Left ventricle myocardium inferior (tissue), 1 donor: ENCODE results near the gene IRX2. TPM values are rescaled to one million over a fixed set of nuclear protein-coding genes. Genes with fewer than 3 reads are reported as not detected.

Source experiments
- DNase-seq: peaks from one replicate; pipeline ENCODE4 v3.0.0-alpha.2; 2020
- H3K27ac ChIP-seq: fragments of 200-600 bp; replicated peaks from 2 replicates; pipeline ENCODE4 v1.8.0; 2021
- H3K27me3 ChIP-seq: fragments of 200-600 bp; 2 replicates; pipeline ENCODE4 v1.8.0; 2021; ENCODE audit warnings: low read depth
- H3K36me3 ChIP-seq: fragments of 200-600 bp; 2 replicates; pipeline ENCODE4 v1.8.0; 2021
- H3K4me1 ChIP-seq: fragments of 200-600 bp; 2 replicates; pipeline ENCODE4 v1.8.0; 2021
- H3K4me3 ChIP-seq: fragments of 200-600 bp; 2 replicates; pipeline ENCODE4 v1.8.0; 2021; ENCODE audit warnings: mild to moderate bottlenecking, moderate library complexity
- H3K9me3 ChIP-seq: fragments of 200-600 bp; replicated peaks from 2 replicates; pipeline ENCODE4 v1.8.0; 2021
- intact Hi-C: fragments of 100-400 bp; cut with micrococcal nuclease; formaldehyde crosslinking; loops from one replicate; pipeline ENCODE4 v1.11.0; 2022
- total RNA-seq: library from RNA; stranded (reverse); fragmentation: NEBNext Ultra II Directional; extraction: Animal tissue kit (Norgen Biotek cat#: 25700); gene quantifications from one replicate; pipeline ENCODE4 v1.2.1, GENCODE V29; 2021
- TF ChIP-seq, protein P1 (sequence below): fragments of 200-600 bp; IDR thresholded peaks from 2 replicates; pipeline ENCODE4 v1.8.0; 2021; ENCODE audit warnings: antibody characterized with exemption, mild to moderate bottlenecking, borderline replicate concordance
- donor health status: DM: no; HTN: yes; CAD: no; lungs with severe emphysema.

The IRX2 gene
- total RNA-seq, 1 donor from 2014 or later: 6.2 TPM

- TF ChIP-seq, protein P1, sequence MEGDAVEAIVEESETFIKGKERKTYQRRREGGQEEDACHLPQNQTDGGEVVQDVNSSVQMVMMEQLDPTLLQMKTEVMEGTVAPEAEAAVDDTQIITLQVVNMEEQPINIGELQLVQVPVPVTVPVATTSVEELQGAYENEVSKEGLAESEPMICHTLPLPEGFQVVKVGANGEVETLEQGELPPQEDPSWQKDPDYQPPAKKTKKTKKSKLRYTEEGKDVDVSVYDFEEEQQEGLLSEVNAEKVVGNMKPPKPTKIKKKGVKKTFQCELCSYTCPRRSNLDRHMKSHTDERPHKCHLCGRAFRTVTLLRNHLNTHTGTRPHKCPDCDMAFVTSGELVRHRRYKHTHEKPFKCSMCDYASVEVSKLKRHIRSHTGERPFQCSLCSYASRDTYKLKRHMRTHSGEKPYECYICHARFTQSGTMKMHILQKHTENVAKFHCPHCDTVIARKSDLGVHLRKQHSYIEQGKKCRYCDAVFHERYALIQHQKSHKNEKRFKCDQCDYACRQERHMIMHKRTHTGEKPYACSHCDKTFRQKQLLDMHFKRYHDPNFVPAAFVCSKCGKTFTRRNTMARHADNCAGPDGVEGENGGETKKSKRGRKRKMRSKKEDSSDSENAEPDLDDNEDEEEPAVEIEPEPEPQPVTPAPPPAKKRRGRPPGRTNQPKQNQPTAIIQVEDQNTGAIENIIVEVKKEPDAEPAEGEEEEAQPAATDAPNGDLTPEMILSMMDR: no peak
- Histone ChIP-seq H3K27me3 (peaks cover 98% of the 10 kb centered on the region), H3K4me3 (no peak overlapping the region), H3K36me3 (no peaks in the 10 kb centered on the region), H3K27ac (no peak overlapping the region), H3K9me3 (no peaks in the 10 kb centered on the region), H3K4me1 (peaks cover 34% of the 10 kb centered on the region)
- intact Hi-C loops: no loop called here
- no peak for DNase-seq
Observed at GRCh38 chr5:2748179-2748860, 3.2 kb downstream of the IRX2 start.

DNA sequence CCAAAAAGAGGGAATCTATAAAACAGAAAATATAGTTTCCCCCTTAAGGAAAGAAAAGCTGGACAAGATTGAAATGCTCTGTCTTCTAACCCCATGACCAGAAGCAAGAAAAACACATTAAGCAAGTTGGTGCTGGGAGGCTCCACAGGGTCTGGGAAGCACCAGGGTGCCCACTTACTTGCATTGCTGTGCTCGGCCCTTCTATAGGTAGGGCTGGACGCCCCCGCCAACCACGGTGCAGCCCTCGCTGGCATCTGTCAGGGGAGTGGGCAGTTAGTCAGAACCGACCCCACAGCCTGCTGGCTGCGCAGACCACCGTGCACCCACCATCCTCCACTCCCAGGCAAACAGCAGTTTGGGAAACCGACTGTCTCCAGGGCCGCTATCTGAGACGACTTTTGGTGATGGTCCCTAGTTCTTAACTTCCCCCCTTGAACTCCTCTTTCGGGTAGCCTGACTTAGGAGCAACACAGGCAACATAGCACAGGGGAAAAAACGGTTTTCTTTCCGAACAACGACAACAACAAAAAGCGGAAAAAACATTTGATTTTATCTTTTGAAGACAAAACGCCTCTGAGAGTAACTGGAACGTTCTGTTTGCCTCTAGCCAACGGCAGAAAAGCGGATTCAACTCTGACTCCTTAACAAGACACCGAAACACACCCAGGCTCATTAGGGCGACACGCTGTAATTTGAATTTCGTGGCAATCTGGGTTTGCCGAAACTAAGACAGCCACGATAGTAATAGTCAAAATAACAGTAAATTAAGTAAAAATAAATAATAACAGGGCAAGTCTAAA is 3.9 kb downstream of the IRX2 start:
- Histone ChIP-seq H3K4me3 (no peak overlapping the region), H3K27ac (no peak overlapping the region), H3K4me1 (peaks cover 28% of the 10 kb centered on the region), H3K27me3 (peaks cover 98% of the 10 kb centered on the region), H3K36me3 (no peaks in the 10 kb centered on the region), H3K9me3 (no peaks in the 10 kb centered on the region)
- no peak for DNase-seq
- intact Hi-C loops: no loop called here
- TF ChIP-seq, protein P1: no peak

- no peak overlapping the region for H3K4me3 ChIP-seq
- H3K27me3 ChIP-seq: peaks cover 98% of the 10 kb centered on the region
- H3K36me3 ChIP-seq: no peaks in the 10 kb centered on the region
- no peaks in the 10 kb centered on the region for H3K9me3 ChIP-seq
- no peak overlapping the region for H3K27ac ChIP-seq
- TF ChIP-seq, protein P1: no peak
- H3K4me1 ChIP-seq: peaks cover 19% of the 10 kb centered on the region
- intact Hi-C loops: no loop called here
- no peak for DNase-seq
Observed at GRCh38 chr5:2746561-2747032, 4.9 kb downstream of the IRX2 start.

DNA sequence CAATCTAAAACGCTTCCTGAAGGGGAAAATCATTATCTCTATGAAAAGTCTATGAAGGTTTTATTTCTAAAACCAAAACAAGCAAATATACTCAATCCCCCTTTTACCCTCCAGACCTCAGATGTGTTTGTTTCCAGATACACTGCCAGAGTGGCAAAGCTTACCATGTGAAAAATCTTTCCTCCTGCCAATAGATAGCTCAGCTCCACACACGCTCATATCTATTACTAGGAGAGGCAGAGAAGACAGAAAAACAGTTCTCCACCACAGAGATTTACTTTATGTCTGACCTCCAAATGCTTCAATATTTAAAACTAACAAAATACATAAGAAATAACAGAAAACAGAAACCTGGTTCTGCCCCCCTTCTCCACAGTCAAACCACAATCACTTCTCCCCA is 7.0 kb downstream of the IRX2 start:
- Histone ChIP-seq H3K27ac (no peak overlapping the region), H3K27me3 (peaks cover 100% of the 10 kb centered on the region), H3K36me3 (no peaks in the 10 kb centered on the region), H3K9me3 (no peaks in the 10 kb centered on the region), H3K4me3 (no peak overlapping the region), H3K4me1 (peaks cover 11% of the 10 kb centered on the region)
- TF ChIP-seq, protein P1: no peak
- intact Hi-C loops: no loop called here
- DNase-seq: no peak

DNA sequence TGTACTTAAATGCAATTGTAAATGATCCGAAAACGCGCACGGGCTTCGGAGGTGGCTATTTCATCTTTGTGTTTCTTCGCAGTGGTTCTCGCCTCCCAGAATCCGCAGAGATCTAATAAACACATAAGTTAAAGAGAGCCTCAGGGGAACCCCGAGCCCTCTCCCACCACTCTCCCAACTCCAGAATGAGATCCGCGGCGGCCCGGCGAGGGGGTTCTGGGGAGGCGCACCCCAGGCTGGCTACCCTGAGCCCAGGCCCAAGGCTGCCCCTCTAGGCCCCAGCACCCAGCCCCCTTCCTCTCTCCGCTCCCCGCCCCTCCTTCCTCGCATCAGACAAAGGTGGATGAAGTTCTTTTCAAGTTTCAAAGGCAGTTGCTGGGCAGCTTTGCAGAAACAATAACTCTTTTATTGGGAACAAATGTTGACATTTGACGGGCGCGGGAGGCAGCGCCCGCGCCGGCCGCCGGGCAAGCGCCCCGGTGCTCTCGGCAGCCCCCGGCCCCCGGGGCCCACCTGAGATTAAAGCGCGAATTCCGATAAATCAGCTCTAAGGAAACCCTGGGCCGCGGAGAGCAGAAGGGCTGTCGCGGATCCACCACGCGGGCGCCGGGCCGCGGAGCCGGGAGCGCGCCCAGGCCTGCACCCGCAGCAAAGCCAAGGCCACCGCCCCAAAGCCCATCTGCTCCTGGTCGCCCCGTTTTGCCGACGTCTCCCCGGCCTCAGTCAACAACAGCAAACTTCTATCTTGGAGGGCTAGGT is 8.4 kb downstream of the IRX2 start:
- TF ChIP-seq, protein P1: no peak
- H3K27ac ChIP-seq: no peak overlapping the region
- peaks cover 13% of the 10 kb centered on the region for H3K4me1 ChIP-seq
- H3K9me3 ChIP-seq: no peaks in the 10 kb centered on the region
- intact Hi-C loops: no loop called here
- H3K27me3 ChIP-seq: peaks cover 100% of the 10 kb centered on the region
- H3K4me3 ChIP-seq: no peak overlapping the region
- H3K36me3 ChIP-seq: no peaks in the 10 kb centered on the region
- DNase-seq: no peak
